ENCODE measurements around the gene ZNF841. TPM values are rescaled to one million over a fixed set of nuclear protein-coding genes. Genes with fewer than 3 reads are reported as not detected.
"Not testable (repeated sequence)": the region's sequence is repeated elsewhere in the genome, so short reads cannot be mapped to it uniquely, and the experiment has no call there.

The ZNF841 gene
- total RNA-seq, 1 donor from 2014 or later = 19.8 TPM

GRCh38 chr19:52086481-52086880, 9.1 kb downstream of the ZNF841 start:
- no peak overlapping the region for H3K27ac ChIP-seq (ENCODE audit: low read depth, low read length)
- H3K4me3 ChIP-seq (ENCODE audit: low read length in 3 of 3) = no peak overlapping the region
- H3K9me3 ChIP-seq (ENCODE audit: control insufficient read depth in 3 of 3, low read length in 3 of 3) = peaks cover 0 to 2% (median 2%) of the 10 kb centered on the region in 3 donors
- peaks cover 31 to 63% (median 55%) of the 10 kb centered on the region in 3 donors for H3K36me3 ChIP-seq (ENCODE audit: control insufficient read depth in 3 of 3, insufficient read depth in 3 of 3, low read length in 3 of 3)
- no peaks in the 10 kb centered on the region for H3K4me1 ChIP-seq (ENCODE audit: control insufficient read depth in 3 of 3, insufficient read depth in 3 of 3, low read length in 3 of 3)
- H3K9ac ChIP-seq (ENCODE audit: low read depth in 1 of 3, low read length in 3 of 3) = no peak overlapping the region
- no peaks in the 10 kb centered on the region for H3K27me3 ChIP-seq (ENCODE audit: control insufficient read depth in 3 of 3, insufficient read depth in 3 of 3, low read length in 3 of 3)

- H3K9me3 ChIP-seq (ENCODE audit: control insufficient read depth in 3 of 3, low read length in 3 of 3) = peaks cover 15 to 65% (median 15%) of the 10 kb centered on the region in 3 donors
Measured at GRCh38 chr19:52070496-52070895, 25.1 kb downstream of the ZNF841 start.

GRCh38 chr19:52069653-52070052, 25.9 kb downstream of the ZNF841 start:
- Histone ChIP-seq H3K27me3 (ENCODE audit: control insufficient read depth in 3 of 3, insufficient read depth in 3 of 3, low read length in 3 of 3) (no peaks in the 10 kb centered on the region), H3K9me3 (ENCODE audit: control insufficient read depth in 3 of 3, low read length in 3 of 3) (peaks cover 15 to 66% (median 19%) of the 10 kb centered on the region in 3 donors), H3K36me3 (ENCODE audit: control insufficient read depth in 3 of 3, insufficient read depth in 3 of 3, low read length in 3 of 3) (peaks cover 49 to 61% (median 57%) of the 10 kb centered on the region in 3 donors), H3K27ac (ENCODE audit: low read depth, low read length) (no peak overlapping the region), H3K9ac (ENCODE audit: low read depth in 1 of 3, low read length in 3 of 3) (no peak overlapping the region), H3K4me1 (ENCODE audit: control insufficient read depth in 3 of 3, insufficient read depth in 3 of 3, low read length in 3 of 3) (no peaks in the 10 kb centered on the region), H3K4me3 (ENCODE audit: low read length in 3 of 3) (peak overlapping the region in 1 of 3 donors; percentile 3)

More at GRCh38 chr19:52070496-52070895, 25.1 kb downstream of the ZNF841 start:
- H3K27ac ChIP-seq (ENCODE audit: low read depth, low read length) = no peak overlapping the region
- no peaks in the 10 kb centered on the region for H3K27me3 ChIP-seq (ENCODE audit: control insufficient read depth in 3 of 3, insufficient read depth in 3 of 3, low read length in 3 of 3)
- peak overlapping the region in 1 of 3 donors; percentile 48 for H3K4me3 ChIP-seq (ENCODE audit: low read length in 3 of 3)
- H3K36me3 ChIP-seq (ENCODE audit: control insufficient read depth in 3 of 3, insufficient read depth in 3 of 3, low read length in 3 of 3) = peaks cover 52 to 67% (median 60%) of the 10 kb centered on the region in 3 donors
- no peak overlapping the region for H3K9ac ChIP-seq (ENCODE audit: low read depth in 1 of 3, low read length in 3 of 3)
- H3K4me1 ChIP-seq (ENCODE audit: control insufficient read depth in 3 of 3, insufficient read depth in 3 of 3, low read length in 3 of 3) = no peaks in the 10 kb centered on the region

DNA sequence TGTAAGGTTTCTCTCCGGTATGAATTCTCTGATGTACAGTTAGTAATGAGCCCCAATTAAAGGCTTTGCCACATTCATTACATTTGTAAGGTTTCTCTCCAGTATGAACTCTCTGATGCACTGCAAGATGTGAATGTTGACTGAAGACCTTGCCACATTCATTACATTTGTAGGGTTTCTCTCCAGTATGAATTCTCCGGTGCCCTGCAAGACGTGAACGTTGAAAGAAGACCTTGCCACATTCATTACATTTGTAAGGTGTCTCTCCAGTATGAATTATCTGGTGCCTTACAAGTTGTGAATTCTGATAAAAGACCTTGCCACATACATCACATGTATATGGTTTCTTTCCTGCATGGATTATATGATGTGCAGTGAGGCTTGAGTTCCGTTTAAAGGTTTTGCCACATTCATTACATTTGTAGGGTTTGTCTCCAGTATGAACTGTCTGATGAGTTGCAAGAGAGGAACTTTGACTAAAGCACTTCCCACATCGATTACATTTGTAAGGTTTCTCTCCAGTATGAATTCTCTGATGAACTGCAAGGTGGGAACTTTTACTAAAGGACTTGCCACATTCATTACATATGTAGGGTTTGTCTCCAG, 29.2 kb downstream of the ZNF841 start:
- Histone ChIP-seq H3K4me1 (ENCODE audit: control insufficient read depth in 3 of 3, insufficient read depth in 3 of 3, low read length in 3 of 3) (no peaks in the 10 kb centered on the region), H3K36me3 (ENCODE audit: control insufficient read depth in 3 of 3, insufficient read depth in 3 of 3, low read length in 3 of 3) (peaks cover 53 to 57% (median 55%) of the 10 kb centered on the region in 3 donors), H3K27me3 (ENCODE audit: control insufficient read depth in 3 of 3, insufficient read depth in 3 of 3, low read length in 3 of 3) (no peaks in the 10 kb centered on the region), H3K4me3 (ENCODE audit: low read length in 3 of 3) (peak overlapping the region in 1 of 3 donors; percentile 42), H3K27ac (ENCODE audit: low read depth, low read length) (no peak overlapping the region), H3K9ac (ENCODE audit: low read depth in 1 of 3, low read length in 3 of 3) (no peak overlapping the region), H3K9me3 (ENCODE audit: control insufficient read depth in 3 of 3, low read length in 3 of 3) (peaks cover 16 to 68% (median 32%) of the 10 kb centered on the region in 3 donors)

DNA sequence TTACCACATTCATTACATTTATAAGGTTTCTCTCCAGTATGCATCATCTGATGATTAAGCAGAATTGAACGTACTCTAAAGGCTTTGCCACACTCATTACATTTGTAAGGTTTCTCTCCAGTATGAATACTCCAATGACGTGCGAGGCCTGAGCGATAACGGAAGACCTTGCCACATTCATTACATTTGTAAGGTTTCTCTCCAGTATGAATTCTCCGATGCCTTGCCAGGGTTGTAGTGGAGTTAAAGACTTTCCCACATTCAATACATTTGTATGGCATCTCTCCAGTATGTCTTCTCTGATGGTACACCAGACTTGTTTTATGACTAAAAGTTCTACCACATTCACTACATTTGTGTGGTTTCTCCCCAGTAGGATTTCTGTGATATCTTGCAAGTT, 30.2 kb downstream of the ZNF841 start:
- Histone ChIP-seq H3K4me3 (ENCODE audit: low read length in 3 of 3) (peak overlapping the region in 1 of 3 donors; percentile 33), H3K9me3 (ENCODE audit: control insufficient read depth in 3 of 3, low read length in 3 of 3) (peaks cover 12 to 64% (median 30%) of the 10 kb centered on the region in 3 donors), H3K9ac (ENCODE audit: low read depth in 1 of 3, low read length in 3 of 3) (no peak overlapping the region), H3K36me3 (ENCODE audit: control insufficient read depth in 3 of 3, insufficient read depth in 3 of 3, low read length in 3 of 3) (peaks cover 47 to 52% (median 48%) of the 10 kb centered on the region in 3 donors), H3K4me1 (ENCODE audit: control insufficient read depth in 3 of 3, insufficient read depth in 3 of 3, low read length in 3 of 3) (no peaks in the 10 kb centered on the region), H3K27ac (ENCODE audit: low read depth, low read length) (no peak overlapping the region), H3K27me3 (ENCODE audit: control insufficient read depth in 3 of 3, insufficient read depth in 3 of 3, low read length in 3 of 3) (no peaks in the 10 kb centered on the region)

- H3K9me3 ChIP-seq (ENCODE audit: control insufficient read depth in 3 of 3, low read length in 3 of 3) = peaks cover 0 to 16% (median 4%) of the 10 kb centered on the region in 3 donors
- H3K4me3 ChIP-seq (ENCODE audit: low read length in 3 of 3); H3K27me3 ChIP-seq (ENCODE audit: control insufficient read depth in 3 of 3, insufficient read depth in 3 of 3, low read length in 3 of 3); H3K36me3 ChIP-seq (ENCODE audit: control insufficient read depth in 3 of 3, insufficient read depth in 3 of 3, low read length in 3 of 3); H3K9ac ChIP-seq (ENCODE audit: low read depth in 1 of 3, low read length in 3 of 3); H3K4me1 ChIP-seq (ENCODE audit: control insufficient read depth in 3 of 3, insufficient read depth in 3 of 3, low read length in 3 of 3); H3K27ac ChIP-seq (ENCODE audit: low read depth, low read length): not testable (repeated sequence)
Measured at GRCh38 chr19:52056480-52056879, 39.1 kb downstream of the ZNF841 start.

DNA sequence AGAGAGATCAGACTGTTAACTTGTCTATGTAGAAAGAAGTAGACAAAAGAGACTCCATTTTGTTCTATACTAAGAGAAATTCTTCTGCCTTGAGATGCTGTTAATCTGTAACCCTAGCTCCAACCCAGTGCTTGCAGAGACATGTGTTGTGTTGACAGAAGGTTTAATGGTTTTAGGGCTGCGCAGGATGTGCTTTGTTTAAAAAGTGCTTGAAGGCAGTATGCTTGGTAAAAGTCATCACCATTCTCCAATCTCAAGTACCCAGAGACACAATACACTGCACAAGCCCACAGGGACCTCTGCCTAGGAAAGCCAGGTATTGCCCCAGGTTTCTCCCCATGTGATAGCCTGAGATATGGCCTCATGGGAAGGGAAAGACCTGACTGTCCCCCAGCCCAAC, 43.8 kb downstream of the ZNF841 start:
- H3K27ac ChIP-seq (ENCODE audit: low read depth, low read length); H3K27me3 ChIP-seq (ENCODE audit: control insufficient read depth in 3 of 3, insufficient read depth in 3 of 3, low read length in 3 of 3); H3K9ac ChIP-seq (ENCODE audit: low read depth in 1 of 3, low read length in 3 of 3); H3K4me1 ChIP-seq (ENCODE audit: control insufficient read depth in 3 of 3, insufficient read depth in 3 of 3, low read length in 3 of 3); H3K36me3 ChIP-seq (ENCODE audit: control insufficient read depth in 3 of 3, insufficient read depth in 3 of 3, low read length in 3 of 3): not testable (repeated sequence)
- H3K4me3 ChIP-seq (ENCODE audit: low read length in 3 of 3) = peak overlapping the region in 1 of 3 donors; percentile 17
- H3K9me3 ChIP-seq (ENCODE audit: control insufficient read depth in 3 of 3, low read length in 3 of 3) = peaks cover 0 to 11% (median 9%) of the 10 kb centered on the region in 3 donors

DNA sequence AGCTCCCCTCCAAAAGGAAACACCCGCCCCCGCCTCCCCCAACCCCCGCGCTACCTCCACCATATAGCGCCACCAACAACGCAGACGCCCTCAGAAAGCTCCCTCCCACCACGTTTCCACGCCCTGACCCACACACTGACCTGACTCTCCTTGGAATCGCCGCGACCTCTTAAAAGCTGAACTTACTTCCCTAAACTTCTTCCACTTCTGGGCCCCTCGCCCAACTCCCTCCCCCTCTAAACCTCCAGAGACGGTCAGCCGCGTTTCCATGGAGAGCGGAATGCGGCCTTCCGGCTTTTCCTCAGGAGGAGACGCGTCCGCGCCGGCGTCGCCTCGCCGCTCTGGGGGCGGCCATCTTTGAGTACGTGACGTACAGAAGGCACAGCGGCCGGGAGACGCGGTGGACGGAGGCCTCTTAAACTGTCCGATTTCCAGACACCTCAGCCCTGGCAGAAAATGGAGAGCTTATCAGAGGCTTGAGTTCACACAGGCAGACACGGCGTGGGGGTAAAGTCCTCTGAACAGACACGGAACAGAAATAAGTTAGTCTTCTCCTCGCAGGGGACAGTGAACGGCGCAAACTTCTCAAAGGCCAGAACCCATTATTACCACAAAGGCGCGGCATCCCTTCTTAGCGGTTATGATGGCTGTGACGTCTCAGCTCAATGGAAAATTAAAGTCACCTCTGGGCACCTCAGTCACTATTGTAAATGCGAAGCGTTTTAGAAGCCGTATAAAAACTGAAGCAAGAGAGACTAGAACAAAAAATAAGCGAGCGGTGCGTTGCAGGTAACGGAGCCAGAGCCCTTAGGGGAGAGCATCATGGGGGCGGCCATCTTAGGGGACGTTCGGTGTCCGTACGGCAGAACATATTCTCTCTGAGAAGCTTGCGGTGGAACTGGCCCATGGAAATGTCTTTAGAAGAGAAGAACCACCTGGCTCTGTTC, 46.7 kb downstream of the ZNF841 start, which contains the start of gene ZNF432:
ZNF432 (minus strand) TSS at position 284 of the 947 bp plus-strand sequence. CDS start 1,970 bp downstream, outside the sequence.
- Histone ChIP-seq H3K9ac (ENCODE audit: low read depth in 1 of 3, low read length in 3 of 3) (peak within 1 kb of the TSS; percentile 88 to 99 (median 99)), H3K27me3 (ENCODE audit: control insufficient read depth in 3 of 3, insufficient read depth in 3 of 3, low read length in 3 of 3) (no peaks in the 10 kb centered on the region), H3K4me1 (ENCODE audit: control insufficient read depth in 3 of 3, insufficient read depth in 3 of 3, low read length in 3 of 3) (peaks cover 0 to 5% (median 3%) of the 10 kb centered on the region in 3 donors), H3K4me3 (ENCODE audit: low read length in 3 of 3) (peak within 1 kb of the TSS; percentile 81 to 98 (median 97)), H3K27ac (ENCODE audit: low read depth, low read length) (peak within 1 kb of the TSS; percentile 95), H3K36me3 (ENCODE audit: control insufficient read depth in 3 of 3, insufficient read depth in 3 of 3, low read length in 3 of 3) (peaks cover 7 to 25% (median 20%) of the 10 kb centered on the region in 3 donors), H3K9me3 (ENCODE audit: control insufficient read depth in 3 of 3, low read length in 3 of 3) (peaks cover 0 to 21% (median 9%) of the 10 kb centered on the region in 3 donors)

DNA sequence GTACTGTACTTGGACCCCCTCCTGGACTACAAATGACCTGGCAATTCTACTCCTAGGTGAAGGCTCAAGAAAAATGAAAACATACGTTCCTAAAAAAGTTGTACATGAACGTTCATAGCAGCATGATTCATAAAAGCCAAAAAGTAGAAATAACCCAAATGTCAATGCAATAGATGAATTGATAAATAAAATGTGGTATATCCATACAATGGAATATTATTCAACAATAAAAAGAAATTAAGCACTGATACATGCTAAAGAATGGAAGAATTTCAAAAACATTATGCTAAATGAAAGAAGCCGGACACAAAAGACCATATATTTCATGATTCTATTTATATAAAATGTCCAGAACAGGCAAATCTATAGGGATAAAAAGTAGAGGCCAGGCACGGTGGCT, 56.4 kb downstream of the ZNF841 start:
- H3K9me3 ChIP-seq (ENCODE audit: control insufficient read depth in 3 of 3, low read length in 3 of 3) = peaks cover 15 to 52% (median 30%) of the 10 kb centered on the region in 3 donors
- peaks cover 61 to 79% (median 73%) of the 10 kb centered on the region in 3 donors for H3K36me3 ChIP-seq (ENCODE audit: control insufficient read depth in 3 of 3, insufficient read depth in 3 of 3, low read length in 3 of 3)

More for the DNA sequence above, 56.4 kb downstream of the ZNF841 start:
- H3K9ac ChIP-seq (ENCODE audit: low read depth in 1 of 3, low read length in 3 of 3) = no peak overlapping the region
- H3K27ac ChIP-seq (ENCODE audit: low read depth, low read length) = no peak overlapping the region
- no peaks in the 10 kb centered on the region for H3K4me1 ChIP-seq (ENCODE audit: control insufficient read depth in 3 of 3, insufficient read depth in 3 of 3, low read length in 3 of 3)
- peak overlapping the region in 1 of 3 donors; percentile 25 for H3K4me3 ChIP-seq (ENCODE audit: low read length in 3 of 3)
- no peaks in the 10 kb centered on the region for H3K27me3 ChIP-seq (ENCODE audit: control insufficient read depth in 3 of 3, insufficient read depth in 3 of 3, low read length in 3 of 3)

Measured in skeletal muscle tissue (tissue), 4 donors.